Measurements from ENCODE around the gene SPTAN1. TPM values are rescaled to one million over a fixed set of nuclear protein-coding genes. Genes with fewer than 3 reads are reported as not detected.
"Not testable (repeated sequence)": the region's sequence is repeated elsewhere in the genome, so short reads cannot be mapped to it uniquely, and the experiment has no call there.

Gene SPTAN1
- total and polyA plus RNA-seq, 2 of the 4 experiments (the other 2 are of a cell fraction): 275 to 327 TPM

DNA sequence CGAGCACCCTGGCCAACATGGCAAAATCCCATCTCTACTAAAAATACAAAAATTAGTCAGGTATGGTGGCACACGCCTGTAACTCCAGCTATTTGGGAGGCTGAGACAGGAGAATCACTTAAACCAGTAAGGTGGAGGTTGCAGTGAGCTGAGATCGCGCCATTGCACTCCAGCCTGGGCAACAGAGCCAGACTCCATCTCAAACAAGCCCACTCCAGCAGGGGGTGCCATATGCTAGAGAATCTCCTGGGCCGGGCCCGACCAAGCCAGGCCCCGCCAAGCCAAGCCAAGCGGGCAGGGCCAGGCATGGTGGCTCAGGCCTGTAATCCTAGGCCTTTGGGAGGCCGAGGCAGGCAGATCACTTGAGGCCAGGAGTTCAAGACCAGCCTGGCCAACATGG, 95.8 kb downstream of the SPTAN1 start:
- H3K23ac ChIP-seq (ENCODE audit: low read depth, low read length); H2AK5ac ChIP-seq (ENCODE audit: low read depth, low read length); H2BK20ac ChIP-seq (ENCODE audit: low read depth, low read length); in situ Hi-C loops (cut with MboI; ENCODE audit: low sequenced_read_pairs); H3K56ac ChIP-seq (ENCODE audit: extremely low read depth, insufficient read depth, low read length); intact Hi-C loops (cut with micrococcal nuclease); H2AFZ ChIP-seq (replicated peaks; ENCODE audit: low read length, poor library complexity); H3K4me2 ChIP-seq (ENCODE audit: low read depth, low read length); H4K91ac ChIP-seq (ENCODE audit: insufficient read depth, low read depth, low read length); BruUV-seq (replicated peaks); H4K20me1 ChIP-seq (ENCODE audit: insufficient read depth, low read length); H3K4ac ChIP-seq (ENCODE audit: low read depth, low read length); H3K4me1 ChIP-seq (ENCODE audit: control insufficient read depth, insufficient read depth, low read length); dilution Hi-C loops (cut with HindIII; ENCODE audit: low sequenced_read_pairs, unreplicated experiment); H3K18ac ChIP-seq (ENCODE audit: low read depth, low read length); H3K4me3 ChIP-seq (ENCODE audit: insufficient read depth, low read depth, low read length); DNase-seq; CTCF ChIA-PET; H4K8ac ChIP-seq (ENCODE audit: low read depth in 2 of 2, low read length in 2 of 2); H2BK120ac ChIP-seq (ENCODE audit: low read depth, low read length); H2BK15ac ChIP-seq (ENCODE audit: low read depth, low read length); H2BK5ac ChIP-seq (ENCODE audit: low read depth, low read length, poor library complexity, severe bottlenecking); H2AK9ac ChIP-seq (replicated peaks; ENCODE audit: low read depth, low read length, poor library complexity); H3K14ac ChIP-seq (replicated peaks; ENCODE audit: low read depth, low read length); H4K5ac ChIP-seq (ENCODE audit: low read depth, low read length); H3K9ac ChIP-seq (ENCODE audit: low read depth, low read length); H3K27ac ChIP-seq (ENCODE audit: insufficient read depth, low read length); H3K27me3 ChIP-seq (ENCODE audit: control insufficient read depth, insufficient read depth, low read length); H3K36me3 ChIP-seq (ENCODE audit: control insufficient read depth, insufficient read depth, low read length); H3K9me3 ChIP-seq (ENCODE audit: control insufficient read depth, insufficient read depth, low read length); POLR2A ChIA-PET (ENCODE audit: unreplicated experiment): not testable (repeated sequence)
- peak; percentile 50 for TF ChIP-seq RAD21 (IDR thresholded peaks at IDR 0.05; ENCODE audit: low read length)
- TF ChIP-seq, protein P1, sequence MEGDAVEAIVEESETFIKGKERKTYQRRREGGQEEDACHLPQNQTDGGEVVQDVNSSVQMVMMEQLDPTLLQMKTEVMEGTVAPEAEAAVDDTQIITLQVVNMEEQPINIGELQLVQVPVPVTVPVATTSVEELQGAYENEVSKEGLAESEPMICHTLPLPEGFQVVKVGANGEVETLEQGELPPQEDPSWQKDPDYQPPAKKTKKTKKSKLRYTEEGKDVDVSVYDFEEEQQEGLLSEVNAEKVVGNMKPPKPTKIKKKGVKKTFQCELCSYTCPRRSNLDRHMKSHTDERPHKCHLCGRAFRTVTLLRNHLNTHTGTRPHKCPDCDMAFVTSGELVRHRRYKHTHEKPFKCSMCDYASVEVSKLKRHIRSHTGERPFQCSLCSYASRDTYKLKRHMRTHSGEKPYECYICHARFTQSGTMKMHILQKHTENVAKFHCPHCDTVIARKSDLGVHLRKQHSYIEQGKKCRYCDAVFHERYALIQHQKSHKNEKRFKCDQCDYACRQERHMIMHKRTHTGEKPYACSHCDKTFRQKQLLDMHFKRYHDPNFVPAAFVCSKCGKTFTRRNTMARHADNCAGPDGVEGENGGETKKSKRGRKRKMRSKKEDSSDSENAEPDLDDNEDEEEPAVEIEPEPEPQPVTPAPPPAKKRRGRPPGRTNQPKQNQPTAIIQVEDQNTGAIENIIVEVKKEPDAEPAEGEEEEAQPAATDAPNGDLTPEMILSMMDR (conservative IDR thresholded peaks at IDR 0.05; ENCODE audit: low read depth, low read length): peak; percentile 32; the same call in 1 of the 2 replicates
- peaks cover 22 to 30% of the 10 kb centered on the region in 2 experiments for H3K79me1 ChIP-seq (ENCODE audit: low read depth in 1 of 2, low read length in 2 of 2)
- H3K9me1 ChIP-seq (ENCODE audit: insufficient read depth, low read length): peaks cover 15% of the 10 kb centered on the region; the same call in 1 of the 2 replicates
- WGBS, 2 experiments (ENCODE audit: extremely low coverage in 2 of 2, insufficient read length in 1 of 2): no CpG with 5 or more reads among the region's 9 CpGs
- ATAC-seq (ENCODE audit: low read depth): peak; percentile 77; the same call in 1 of the 2 replicates
